Osteocyte (in vitro differentiated cells): ENCODE measurements around the gene CDRT15. TPM values are rescaled to one million over a fixed set of nuclear protein-coding genes. Genes with fewer than 3 reads are reported as not detected.
"Not testable (repeated sequence)": the region's sequence is repeated elsewhere in the genome, so short reads cannot be mapped to it uniquely, and the experiment has no call there.

Experiments
- DNase-seq: peaks from one replicate; pipeline ENCODE4 v3.0.0; 2021; ENCODE audit warnings: mixed read lengths; ENCODE audit not compliant: unreplicated experiment; ENCODE audit errors: extremely low spot score
- H3K27ac Mint-ChIP-seq: one replicate; pipeline ENCODE4 v1.8.0; 2021; ENCODE audit warnings: mild to moderate bottlenecking, mixed read lengths; ENCODE audit not compliant: unreplicated experiment
- H3K27me3 Mint-ChIP-seq: one replicate; pipeline ENCODE4 v1.8.0; 2021; ENCODE audit warnings: mixed read lengths; ENCODE audit not compliant: unreplicated experiment
- H3K36me3 Mint-ChIP-seq: one replicate; pipeline ENCODE4 v1.8.0; 2021; ENCODE audit warnings: mixed read lengths; ENCODE audit not compliant: unreplicated experiment
- H3K4me1 Mint-ChIP-seq: one replicate; pipeline ENCODE4 v1.8.0; 2021; ENCODE audit warnings: mixed read lengths; ENCODE audit not compliant: unreplicated experiment
- H3K4me3 Mint-ChIP-seq: one replicate; pipeline ENCODE4 v1.8.0; 2021; ENCODE audit warnings: mild to moderate bottlenecking, moderate library complexity, mixed read lengths; ENCODE audit not compliant: unreplicated experiment
- H3K9me3 Mint-ChIP-seq: one replicate; pipeline ENCODE4 v1.8.0; 2021; ENCODE audit warnings: mixed read lengths; ENCODE audit not compliant: unreplicated experiment
- CTCF ChIP-seq: fragments of 200-600 bp; sonication (generic); IDR thresholded peaks from 2 replicates; pipeline ENCODE4 v1.5.0; 2021; ENCODE audit warnings: antibody characterized with exemption, mild to moderate bottlenecking, moderate library complexity
- long read RNA-seq: library from polyadenylated mRNA; unstranded; transcript quantifications from one replicate; pipeline ENCODE4 v2.0.0, GENCODE V29; 2021
- total RNA-seq: library from RNA; stranded (reverse); gene quantifications from 2 replicates; pipeline ENCODE4 v1.2.1, GENCODE V29; 2021

CDRT15 gene
- total RNA-seq = not detected in 2 replicates
- long read RNA-seq = 0 reads

- H3K27me3 Mint-ChIP-seq, H3K27ac Mint-ChIP-seq, H3K4me3 Mint-ChIP-seq, DNase-seq, H3K9me3 Mint-ChIP-seq, H3K4me1 Mint-ChIP-seq, H3K36me3 Mint-ChIP-seq: not testable (repeated sequence)
Observed at GRCh38 chr17:14236762-14237161, at the start of gene CDRT15. CDRT15 (minus strand) TSS chr17:14236862; CDS start chr17:14236833, 29 bp downstream.

GRCh38 chr17:14282726-14283125, 46.1 kb upstream of the CDRT15 start:
- H3K36me3 Mint-ChIP-seq = no peaks in the 10 kb centered on the region
- DNase-seq = no peak
- no peaks in the 10 kb centered on the region for H3K4me1 Mint-ChIP-seq
- no peak for TF ChIP-seq CTCF
- H3K9me3 Mint-ChIP-seq = no peaks in the 10 kb centered on the region
- H3K27me3 Mint-ChIP-seq = peaks cover 22% of the 10 kb centered on the region
- no peak overlapping the region for H3K27ac Mint-ChIP-seq
- no peak overlapping the region for H3K4me3 Mint-ChIP-seq

GRCh38 chr17:14281530-14281929, 44.9 kb upstream of the CDRT15 start:
- peaks cover 25% of the 10 kb centered on the region for H3K27me3 Mint-ChIP-seq
- no peaks in the 10 kb centered on the region for H3K36me3 Mint-ChIP-seq
- no peaks in the 10 kb centered on the region for H3K9me3 Mint-ChIP-seq
- H3K4me3 Mint-ChIP-seq = no peak overlapping the region
- H3K27ac Mint-ChIP-seq = no peak overlapping the region
- TF ChIP-seq CTCF = no peak
- H3K4me1 Mint-ChIP-seq = no peaks in the 10 kb centered on the region
- DNase-seq = no peak

- Mint-ChIP-seq H3K4me1 (no peaks in the 10 kb centered on the region), H3K4me3 (no peak overlapping the region), H3K36me3 (peaks cover 2% of the 10 kb centered on the region), H3K27ac (no peak overlapping the region), H3K9me3 (peaks cover 9% of the 10 kb centered on the region), H3K27me3 (peaks cover 16% of the 10 kb centered on the region)
- no peak for DNase-seq
- TF ChIP-seq CTCF = no peak
Observed at GRCh38 chr17:14276535-14277250, 40.0 kb upstream of the CDRT15 start.

GRCh38 chr17:14270508-14270907, 33.8 kb upstream of the CDRT15 start:
- H3K27me3 Mint-ChIP-seq = peaks cover 20% of the 10 kb centered on the region
- H3K4me3 Mint-ChIP-seq = no peak overlapping the region
- no peak overlapping the region for H3K27ac Mint-ChIP-seq
- H3K9me3 Mint-ChIP-seq = peaks cover 9% of the 10 kb centered on the region
- H3K4me1 Mint-ChIP-seq = no peaks in the 10 kb centered on the region
- DNase-seq = no peak
- TF ChIP-seq CTCF = no peak
- peaks cover 2% of the 10 kb centered on the region for H3K36me3 Mint-ChIP-seq
